Iris pigment epithelial cell (primary cell): ENCODE data around the gene SETD7.
"Not testable (repeated sequence)": the region's sequence is repeated elsewhere in the genome, so short reads cannot be mapped to it uniquely, and the experiment has no call there.

Experiments used
- DNase-seq: peaks from one replicate; pipeline ENCODE4 v3.0.0-alpha.2; 2011; ENCODE audit warnings: low read depth

The SETD7 gene

DNA sequence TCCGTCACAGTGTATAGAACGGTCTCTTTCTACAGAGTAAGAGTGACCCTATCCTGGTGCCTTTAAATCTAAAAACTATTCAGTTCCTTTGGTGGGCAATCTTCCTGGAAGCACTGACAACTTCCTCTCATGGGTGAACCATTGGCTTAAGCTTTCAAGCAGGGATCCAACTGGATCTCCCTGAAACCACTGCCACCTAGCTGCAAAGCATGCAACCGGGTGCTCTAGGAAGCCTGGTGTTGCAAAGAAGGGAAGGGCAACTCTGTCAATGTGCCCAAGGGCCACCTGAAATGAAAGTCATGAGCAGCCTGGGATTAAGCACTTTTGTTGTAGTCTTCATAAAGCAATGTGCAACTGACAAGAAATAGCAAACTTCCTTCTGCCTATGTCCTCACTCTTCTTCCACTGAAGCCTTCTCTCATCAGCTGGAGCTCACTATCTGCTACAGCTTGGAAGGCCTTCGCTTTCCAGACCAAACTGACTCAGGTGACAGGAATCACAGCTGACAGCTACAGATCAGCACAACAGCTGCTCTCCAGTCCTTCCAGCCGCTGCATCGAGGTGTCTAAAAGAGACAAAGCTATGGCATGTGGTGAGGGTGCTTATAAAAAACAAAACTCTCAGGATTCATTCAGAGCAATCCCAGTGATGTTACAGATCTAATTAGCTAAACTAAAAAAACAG is 46.1 kb downstream of the SETD7 start:
- DNase-seq, result peak; percentile 16

- DNase-seq, result no peak
Measured at GRCh38 chr4:139508581-139509237, 47.3 kb downstream of the SETD7 start.

GRCh38 chr4:139506774-139507173 is 49.2 kb downstream of the SETD7 start:
- DNase-seq, result no peak

DNA sequence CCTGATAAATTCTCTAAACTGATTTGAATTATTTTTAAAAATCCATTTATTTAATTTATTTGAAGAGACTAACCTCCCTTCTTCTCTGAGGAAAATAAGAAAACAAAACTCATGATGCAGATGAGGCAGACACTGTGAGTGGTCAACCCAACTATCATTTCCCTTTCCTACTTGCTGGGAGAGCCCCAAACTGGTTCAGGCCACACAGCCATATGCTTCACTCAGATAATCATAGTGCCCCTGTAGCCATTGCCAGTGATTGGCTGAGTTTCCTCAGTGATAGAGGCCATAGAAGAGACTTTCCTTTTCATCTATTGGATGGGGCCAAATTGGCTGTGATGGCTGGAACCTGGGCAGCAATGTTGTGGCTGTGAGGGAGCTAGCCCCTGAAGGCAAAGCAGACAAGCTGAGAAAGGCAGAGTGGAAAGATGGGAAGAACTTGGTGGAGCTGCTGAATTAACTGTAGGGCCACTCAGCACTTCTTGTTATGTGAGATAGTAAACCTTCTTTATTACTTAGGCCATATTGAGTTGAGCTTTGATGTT is 52.3 kb downstream of the SETD7 start:
- DNase-seq, result no peak

DNA sequence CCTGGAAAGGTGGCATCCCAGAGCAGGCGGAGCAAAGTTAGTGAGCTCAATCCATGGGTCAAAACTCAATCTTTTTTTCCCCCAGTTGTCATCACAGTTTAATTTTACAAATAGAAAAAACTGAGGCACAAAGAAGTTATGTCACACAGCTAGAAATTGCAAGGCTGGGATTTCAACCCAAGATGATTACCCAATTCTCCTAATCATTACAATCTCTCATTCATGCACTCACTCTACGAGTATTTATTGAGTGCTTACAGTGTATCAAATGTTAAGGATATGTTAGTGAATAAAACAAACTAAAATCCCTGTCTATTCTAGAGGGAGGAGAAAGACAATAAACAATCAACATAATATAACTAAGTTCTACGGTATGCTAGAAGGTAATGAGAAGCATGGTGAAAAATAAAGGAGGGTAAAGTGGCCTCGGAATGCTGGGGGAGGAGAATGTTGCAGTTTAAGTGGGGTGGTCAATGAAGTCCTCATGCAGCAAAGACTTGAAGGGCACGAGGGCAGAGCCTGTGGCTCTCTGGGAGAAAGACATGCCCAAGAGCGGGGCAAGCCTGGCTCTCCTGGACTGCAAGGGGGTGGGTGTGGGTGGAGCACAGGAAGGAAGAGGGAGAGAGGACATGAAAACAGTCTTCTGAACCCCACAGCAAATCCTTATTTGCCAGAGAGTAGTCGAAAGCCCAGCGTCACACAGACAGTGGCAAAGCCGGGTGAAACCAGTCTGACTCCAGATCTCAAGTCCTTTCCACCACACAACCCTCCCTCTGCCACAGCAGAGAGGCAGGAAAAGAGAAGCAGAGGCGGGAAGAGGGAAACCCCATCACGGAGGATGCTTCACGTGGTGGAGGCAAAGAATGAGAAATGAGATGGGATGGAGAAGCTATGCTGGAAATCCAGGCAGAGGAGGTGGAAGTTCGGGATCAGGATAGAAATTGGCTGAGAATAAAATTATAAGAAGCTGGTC is 53.8 kb downstream of the SETD7 start:
- no peak for DNase-seq

GRCh38 chr4:139501527-139501926 is 54.5 kb downstream of the SETD7 start:
- DNase-seq, result no peak

GRCh38 chr4:139501117-139501516 is 54.9 kb downstream of the SETD7 start:
- no peak for DNase-seq

DNA sequence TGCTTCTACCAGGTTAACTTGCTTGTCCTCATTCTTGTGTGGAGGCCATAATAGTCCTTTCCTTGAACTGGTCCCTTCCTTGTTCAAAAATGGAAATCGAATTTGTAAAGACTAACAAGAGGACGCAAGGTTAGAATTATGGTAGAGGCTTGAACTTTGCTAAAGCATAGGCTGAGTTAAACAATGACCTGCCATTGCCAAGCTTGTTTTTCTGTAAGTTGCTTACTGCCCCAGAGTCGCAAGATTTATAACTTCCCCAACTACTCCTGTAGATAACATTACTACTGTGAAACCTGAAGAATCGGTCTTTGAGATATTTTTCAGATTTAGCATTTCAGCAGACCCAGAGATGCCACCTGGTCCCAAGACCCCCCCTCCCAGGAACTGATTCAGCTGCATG is 56.8 kb downstream of the SETD7 start:
- no peak for DNase-seq

DNA sequence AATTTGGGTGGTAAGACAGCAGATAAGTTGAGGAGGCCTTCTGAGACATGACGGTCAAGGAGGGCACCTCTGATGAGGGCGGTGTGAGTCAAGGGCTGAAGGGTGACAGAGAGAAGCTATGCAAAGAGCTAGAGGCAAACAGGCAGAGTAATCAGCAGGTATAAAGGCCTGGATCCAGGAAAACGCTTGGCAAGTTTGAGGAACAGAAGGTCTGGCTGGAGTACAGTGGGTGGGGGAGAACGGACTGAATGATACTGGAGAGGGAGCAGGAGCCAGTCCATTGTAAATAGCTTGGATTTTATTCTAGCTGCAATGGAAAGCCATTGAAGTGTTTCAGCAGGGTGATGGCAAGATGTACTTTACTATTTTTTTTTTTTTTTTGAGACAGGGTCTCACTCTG is 62.8 kb downstream of the SETD7 start:
- no peak for DNase-seq

- no peak for DNase-seq
Measured at GRCh38 chr4:139492429-139492828, 63.6 kb downstream of the SETD7 start.

- no peak for DNase-seq
Measured at GRCh38 chr4:139489638-139490037, 66.4 kb downstream of the SETD7 start.

DNA sequence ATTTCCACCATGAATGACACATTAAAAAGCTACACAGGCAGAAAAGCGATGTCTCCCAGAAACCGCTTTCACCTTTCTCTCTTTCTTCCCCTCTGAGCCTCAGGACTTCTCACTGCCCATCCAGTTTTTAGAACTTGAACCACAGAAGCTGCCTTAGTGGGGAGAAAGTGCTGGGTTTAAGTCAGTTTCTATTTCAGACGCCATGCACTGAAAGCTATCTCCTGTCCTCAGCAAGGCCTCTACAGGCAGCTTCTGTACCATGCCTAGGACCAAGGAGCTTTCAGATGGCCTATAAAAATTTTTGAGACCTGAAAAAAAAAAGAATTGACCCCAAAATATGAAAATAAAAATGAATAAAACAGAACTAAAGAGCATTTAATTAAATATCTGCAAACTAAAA is 67.6 kb downstream of the SETD7 start:
- DNase-seq, result no peak

DNA sequence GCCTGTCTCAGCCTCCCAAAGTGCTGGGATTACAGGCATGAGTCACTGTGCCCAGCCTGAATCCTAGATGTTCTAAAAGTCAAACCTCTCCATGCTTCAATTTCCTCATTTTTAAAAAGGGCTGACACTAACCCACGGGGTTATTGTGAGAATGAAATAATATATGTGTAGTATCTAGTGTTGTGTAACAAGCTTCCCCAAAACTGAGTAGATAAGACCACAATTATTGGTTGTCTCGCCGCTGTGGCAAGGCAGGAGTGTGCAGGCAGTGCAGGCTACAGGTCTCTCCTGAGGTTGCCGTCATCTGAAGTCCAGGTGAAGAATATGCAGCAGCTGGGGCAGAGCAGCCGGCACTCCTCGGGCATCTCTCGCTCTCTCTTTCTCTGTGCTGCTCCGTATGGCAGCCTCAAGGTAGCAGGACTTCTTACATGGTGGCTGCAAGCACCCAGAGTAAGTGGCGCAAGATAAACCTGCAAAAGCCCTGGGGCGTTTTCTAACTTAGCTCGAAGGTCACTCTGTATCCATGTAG is 71.2 kb downstream of the SETD7 start:
- DNase-seq, result no peak

DNA sequence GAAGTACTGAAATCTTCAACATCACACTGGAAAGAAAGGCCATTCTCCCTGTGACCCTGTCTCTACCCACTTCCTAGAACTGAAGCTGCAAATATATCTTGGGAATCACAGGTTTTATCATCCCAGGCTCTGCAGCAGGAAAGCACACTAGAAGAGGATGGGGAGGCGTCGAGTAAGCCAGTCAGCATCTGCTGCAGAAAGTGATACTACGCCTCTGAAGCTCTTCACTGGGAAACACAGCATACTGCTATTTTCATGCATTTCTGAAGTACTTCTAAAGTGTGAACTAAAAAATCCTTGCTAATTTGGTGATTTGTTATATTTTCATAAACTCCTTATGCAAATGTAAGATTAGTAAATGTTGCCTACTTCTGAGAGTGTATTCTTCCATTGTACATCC is 73.0 kb downstream of the SETD7 start:
- no peak for DNase-seq

- DNase-seq, result no peak
Measured at GRCh38 chr4:139481465-139481864, 74.6 kb downstream of the SETD7 start.

GRCh38 chr4:139476363-139476762 is 79.7 kb downstream of the SETD7 start:
- DNase-seq, result no peak

- DNase-seq, result no peak
Measured at GRCh38 chr4:139472852-139473251, 83.2 kb downstream of the SETD7 start.

GRCh38 chr4:139470997-139471665 is 84.9 kb downstream of the SETD7 start:
- no peak for DNase-seq

DNA sequence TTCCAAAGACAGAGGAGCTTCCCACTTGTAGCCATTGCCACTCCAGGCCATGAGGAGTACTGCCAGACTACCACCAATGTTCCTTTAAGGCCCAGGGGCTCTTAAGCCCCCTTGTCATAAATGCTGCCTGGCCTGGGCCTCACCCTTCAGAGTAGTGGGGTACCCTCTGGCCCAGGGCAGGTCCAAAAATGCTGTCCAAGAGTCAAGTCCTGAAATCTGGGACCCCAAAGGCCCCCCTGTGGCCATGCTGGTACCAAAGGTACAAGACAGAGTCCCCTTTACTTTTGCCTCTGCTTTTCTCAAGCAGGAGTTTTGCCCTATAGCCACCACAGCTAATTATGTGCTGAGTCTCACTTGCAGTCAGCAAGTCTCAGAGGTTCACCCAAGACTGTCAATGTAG is 85.7 kb downstream of the SETD7 start:
- DNase-seq, result no peak

DNA sequence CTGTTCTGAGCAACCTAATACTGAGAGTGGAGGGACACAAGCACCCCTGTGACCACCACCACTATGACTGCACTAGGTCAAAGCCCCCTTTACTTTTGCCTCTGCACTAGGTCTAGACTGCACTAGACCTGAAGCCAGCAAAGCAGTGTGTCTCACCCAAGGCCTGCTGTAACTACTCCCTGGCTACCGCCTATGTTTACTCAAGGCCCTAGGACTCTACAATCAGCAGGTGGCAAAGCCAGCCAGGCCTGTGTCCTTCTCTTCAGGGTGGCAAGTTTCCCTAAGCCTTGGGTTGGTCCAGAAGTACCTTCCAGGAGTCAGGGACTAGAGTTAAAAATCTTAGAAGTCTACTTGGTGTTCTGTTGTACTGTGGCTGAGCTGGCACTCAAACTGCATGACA is 86.2 kb downstream of the SETD7 start:
- DNase-seq, result no peak

- peak; percentile 49 for DNase-seq
Measured at GRCh38 chr4:139469216-139469615, 86.8 kb downstream of the SETD7 start.

- DNase-seq, result not testable (repeated sequence)
Measured at GRCh38 chr4:139468756-139469155, 87.3 kb downstream of the SETD7 start.
